ENCODE measurements around the gene ZNF33B.
A peak's percentile ranks its signal among the peaks of the same experiment; 100 is the strongest.
"Not testable (repeated sequence)": the region's sequence is repeated elsewhere in the genome, so short reads cannot be mapped to it uniquely, and the experiment has no call there.

ZNF33B gene

GRCh38 chr10:42638055-42638820, at the start of gene ZNF33B:
Gene ZNF33B (minus strand): TSS chr10:42638570. CDS start chr10:42636928, 1,642 bp downstream.
- DNase-seq (ENCODE audit: low read depth): peak; percentile 92
- H3K4me3 ChIP-seq (ENCODE audit: low read depth, low read length): peak within 1 kb of the TSS; percentile 84
- peak; percentile 71 for TF ChIP-seq POLR2A (IDR thresholded peaks at IDR 0.05; ENCODE audit: extremely low read depth, insufficient read length)
- peak; percentile 88 for TF ChIP-seq MYC (IDR thresholded peaks at IDR 0.05; ENCODE audit: low read depth, low read length)
- no peak for TF ChIP-seq CTCF (IDR thresholded peaks at IDR 0.05; ENCODE audit: low read depth, low read length)
- TF ChIP-seq MAX (IDR thresholded peaks at IDR 0.05; ENCODE audit: low read depth, low read length): peak; percentile 92

- DNase-seq (ENCODE audit: low read depth): no peak
- TF ChIP-seq MAX (IDR thresholded peaks at IDR 0.05; ENCODE audit: low read depth, low read length) (no peak), CTCF (IDR thresholded peaks at IDR 0.05; ENCODE audit: low read depth, low read length) (no peak), MYC (IDR thresholded peaks at IDR 0.05; ENCODE audit: low read depth, low read length) (no peak), POLR2A (IDR thresholded peaks at IDR 0.05; ENCODE audit: extremely low read depth, insufficient read length) (no peak)
- H3K4me3 ChIP-seq (ENCODE audit: low read depth, low read length): no peak overlapping the region
Measured at GRCh38 chr10:42684517-42684916, 46.1 kb upstream of the ZNF33B start.

GRCh38 chr10:42680267-42680666, 41.9 kb upstream of the ZNF33B start:
- TF ChIP-seq MAX (IDR thresholded peaks at IDR 0.05; ENCODE audit: low read depth, low read length): no peak
- no peak for TF ChIP-seq CTCF (IDR thresholded peaks at IDR 0.05; ENCODE audit: low read depth, low read length)
- no peak for TF ChIP-seq MYC (IDR thresholded peaks at IDR 0.05; ENCODE audit: low read depth, low read length)
- no peak for TF ChIP-seq POLR2A (IDR thresholded peaks at IDR 0.05; ENCODE audit: extremely low read depth, insufficient read length)
- no peak overlapping the region for H3K4me3 ChIP-seq (ENCODE audit: low read depth, low read length)
- DNase-seq (ENCODE audit: low read depth): peak; percentile 2

GRCh38 chr10:42665181-42665979, 27.0 kb upstream of the ZNF33B start:
- not testable (repeated sequence) for H3K4me3 ChIP-seq (ENCODE audit: low read depth, low read length); DNase-seq (ENCODE audit: low read depth)

- DNase-seq (ENCODE audit: low read depth): no peak
- no peak for TF ChIP-seq CTCF (IDR thresholded peaks at IDR 0.05; ENCODE audit: low read depth, low read length)
- TF ChIP-seq MYC (IDR thresholded peaks at IDR 0.05; ENCODE audit: low read depth, low read length): no peak
- no peak for TF ChIP-seq MAX (IDR thresholded peaks at IDR 0.05; ENCODE audit: low read depth, low read length)
- TF ChIP-seq POLR2A (IDR thresholded peaks at IDR 0.05; ENCODE audit: extremely low read depth, insufficient read length): no peak
Measured at GRCh38 chr10:42654419-42654818, 16.0 kb upstream of the ZNF33B start.

GRCh38 chr10:42652858-42653257, 14.5 kb upstream of the ZNF33B start:
- no peak overlapping the region for H3K4me3 ChIP-seq (ENCODE audit: low read depth, low read length)
- no peak for DNase-seq (ENCODE audit: low read depth)
- TF ChIP-seq MYC (IDR thresholded peaks at IDR 0.05; ENCODE audit: low read depth, low read length) (no peak), CTCF (IDR thresholded peaks at IDR 0.05; ENCODE audit: low read depth, low read length) (no peak), POLR2A (IDR thresholded peaks at IDR 0.05; ENCODE audit: extremely low read depth, insufficient read length) (no peak), MAX (IDR thresholded peaks at IDR 0.05; ENCODE audit: low read depth, low read length) (no peak)

More at GRCh38 chr10:42654419-42654818, 16.0 kb upstream of the ZNF33B start:
- H3K4me3 ChIP-seq (ENCODE audit: low read depth, low read length): no peak overlapping the region
